Esophagus muscularis mucosa (tissue), 4 donors: ENCODE data around the gene CRACDL. TPM values are rescaled to one million over a fixed set of nuclear protein-coding genes. Genes with fewer than 3 reads are reported as not detected.

Experiments used
- DNase-seq: peaks from one replicate; pipeline ENCODE4 v3.0.0-alpha.2; 2017; ENCODE audit errors: extremely low spot score
- H3K27ac ChIP-seq, 4 donors: fragments of 200-600 bp; sonication (generic); replicated peaks in 1 of 4; 1 replicate in 3 of 4; 2 replicates in 1 of 4; pipeline ENCODE4 v1.5.1; 2016 to 2019; ENCODE audit warnings: mild to moderate bottlenecking in 1 of 4
- H3K27me3 ChIP-seq, 4 donors: fragments of 200-600 bp; sonication (generic); one replicate each; pipeline versions ENCODE4 v1.5.1 to v1.6.0; 2016 to 2019
- H3K36me3 ChIP-seq, 4 donors: fragments of 200-600 bp; sonication (generic); one replicate each; pipeline ENCODE4 v1.5.1; 2016 to 2019
- H3K4me1 ChIP-seq, 4 donors: fragments of 200-600 bp; sonication (generic); one replicate each; pipeline ENCODE4 v1.5.1; 2016 to 2019
- H3K4me3 ChIP-seq, 4 donors: fragments of 200-600 bp; sonication (generic); 1 replicate in 2 of 4; 2 replicates in 2 of 4; pipeline ENCODE4 v1.5.1; 2016 to 2019; ENCODE audit warnings: mild to moderate bottlenecking in 4 of 4, moderate library complexity in 1 of 4
- H3K9me3 ChIP-seq, 4 donors: fragments of 200-600 bp; sonication (generic); 1 replicate in 3 of 4; 2 replicates in 1 of 4; pipeline ENCODE4 v1.5.1; 2016 to 2019
- CTCF ChIP-seq, 3 experiments: fragments of 200-600 bp in 2 of 3; fragments of 450-650 bp in 1 of 3; sonication (generic) in 2 of 3; IDR thresholded peaks; one replicate each; pipeline ENCODE4 v1.5.1; 2017 to 2019; ENCODE audit warnings: antibody characterized with exemption in 3 of 3, mild to moderate bottlenecking in 2 of 3, moderate library complexity in 1 of 3
- EP300 ChIP-seq: sonication (generic); formaldehyde crosslinking; IDR thresholded peaks from one replicate; pipeline ENCODE4 v1.6.1; 2017; ENCODE audit warnings: antibody characterized with exemption
- POLR2A ChIP-seq: fragments of 450-650 bp; IDR thresholded peaks from one replicate; pipeline ENCODE4 v1.6.1; 2017; ENCODE audit warnings: antibody characterized with exemption, moderate library complexity, mild to moderate bottlenecking, low read depth
- POLR2AphosphoS5 ChIP-seq, 2 donors: sonication (generic); formaldehyde crosslinking; IDR thresholded peaks; one replicate each; pipeline ENCODE4 v1.6.1; 2017; ENCODE audit warnings: antibody characterized with exemption in 2 of 2
- WGBS: methylation state at CpG from one replicate; pipeline ENCODE4 v1.1.5; 2018; 5-methylcytosine and 5-hydroxymethylcytosine counted together
- intact Hi-C: fragments of 100-400 bp; cut with DNase I; formaldehyde crosslinking; loops from one replicate; pipeline ENCODE4 v1.15.1; 2023
- total RNA-seq, 4 donors: library from RNA; depleted of rRNA; stranded (reverse); fragments of >200 nt; gene quantifications; one replicate each; pipeline versions ENCODE4 v1.1.0 to v1.2.1, GENCODE V29; 2016

CRACDL gene
- total RNA-seq, 4 donors from 2014 or later = 1.7 to 4.7 (median 3.3) TPM

- Histone ChIP-seq H3K4me3 (no peak overlapping the region), H3K9me3 (no peaks in the 10 kb centered on the region), H3K4me1 (peaks cover 21 to 22% (median 22%) of the 10 kb centered on the region in 4 donors), H3K27ac (no peak overlapping the region), H3K27me3 (no peaks in the 10 kb centered on the region), H3K36me3 (no peaks in the 10 kb centered on the region)
- intact Hi-C loops = no loop called here
- DNase-seq = no peak
- no peak for TF ChIP-seq CTCF (IDR thresholded peaks at IDR 0.05)
- no peak for TF ChIP-seq POLR2A
- TF ChIP-seq EP300 = no peak
- no peak for TF ChIP-seq POLR2AphosphoS5 (IDR thresholded peaks at IDR 0.05)
- WGBS = 97% methylated on average over 3 of the region's 4 CpGs
Measured at GRCh38 chr2:98809116-98809515, 126.9 kb downstream of the CRACDL start.

DNA sequence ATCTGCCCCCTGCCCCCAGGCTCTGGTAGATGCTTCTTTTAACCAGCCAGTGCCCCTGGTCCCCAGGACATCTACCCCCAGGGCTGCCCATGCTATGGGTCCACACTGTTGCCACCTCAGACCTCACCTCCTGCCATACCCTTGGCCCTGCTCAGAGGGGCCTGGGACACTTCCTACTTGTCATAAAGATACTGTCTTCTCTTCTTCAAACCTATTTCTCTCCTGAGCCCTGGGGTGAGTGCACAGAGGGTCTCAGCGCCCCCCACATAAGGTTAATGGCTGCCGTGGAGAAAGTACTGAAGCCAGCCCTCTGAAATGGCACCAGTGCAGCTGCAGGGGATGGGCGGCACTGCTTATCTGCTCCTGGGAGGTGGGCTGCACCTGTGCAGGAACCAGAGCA, 127.5 kb downstream of the CRACDL start:
- peaks cover 21 to 22% (median 22%) of the 10 kb centered on the region in 4 donors for H3K4me1 ChIP-seq
- no peak for TF ChIP-seq CTCF (IDR thresholded peaks at IDR 0.05)
- no peak for TF ChIP-seq POLR2AphosphoS5 (IDR thresholded peaks at IDR 0.05)
- TF ChIP-seq EP300 = no peak
- TF ChIP-seq POLR2A = no peak
- H3K9me3 ChIP-seq = no peaks in the 10 kb centered on the region
- 93% methylated on average over 3 of the region's 3 CpGs for WGBS
- no peak overlapping the region for H3K4me3 ChIP-seq
- intact Hi-C loops = no loop called here
- H3K36me3 ChIP-seq = no peaks in the 10 kb centered on the region
- no peak overlapping the region for H3K27ac ChIP-seq
- no peaks in the 10 kb centered on the region for H3K27me3 ChIP-seq
- DNase-seq = no peak

DNA sequence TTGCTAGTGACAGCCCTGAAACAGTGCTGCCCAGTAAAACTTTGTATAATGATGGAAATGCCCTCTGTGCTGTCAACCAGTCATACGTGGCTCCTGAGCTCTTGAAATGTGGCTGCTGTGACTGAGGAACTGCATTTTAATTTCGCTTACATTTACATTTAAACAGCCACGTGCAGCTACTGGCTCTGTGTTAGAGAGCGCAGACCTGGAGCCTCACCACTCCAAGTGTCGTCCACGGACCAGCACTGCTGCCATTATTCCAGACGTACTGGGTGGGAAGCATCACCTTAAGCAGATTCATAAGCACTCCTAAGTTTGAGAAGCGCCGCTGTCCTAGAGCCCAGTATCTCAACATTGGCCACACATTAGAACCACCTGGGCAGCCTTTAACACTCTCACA, 128.1 kb downstream of the CRACDL start:
- WGBS = 88% methylated on average over 9 of the region's 9 CpGs
- intact Hi-C loops = no loop called here

GRCh38 chr2:98807221-98807620, 128.8 kb downstream of the CRACDL start:
- 95% methylated on average over 2 of the region's 3 CpGs for WGBS
- Histone ChIP-seq H3K27me3 (no peaks in the 10 kb centered on the region), H3K9me3 (no peaks in the 10 kb centered on the region), H3K36me3 (no peaks in the 10 kb centered on the region), H3K4me3 (no peak overlapping the region), H3K27ac (no peak overlapping the region), H3K4me1 (peaks cover 21 to 22% (median 22%) of the 10 kb centered on the region in 4 donors)
- intact Hi-C loops = no loop called here
- DNase-seq = no peak
- TF ChIP-seq POLR2AphosphoS5 (IDR thresholded peaks at IDR 0.05) (no peak), EP300 (no peak), POLR2A (no peak), CTCF (IDR thresholded peaks at IDR 0.05) (no peak)

More for the DNA sequence above, 128.1 kb downstream of the CRACDL start:
- Histone ChIP-seq H3K4me3 (no peak overlapping the region), H3K4me1 (peaks cover 21 to 22% (median 22%) of the 10 kb centered on the region in 4 donors), H3K27ac (no peak overlapping the region), H3K9me3 (no peaks in the 10 kb centered on the region), H3K36me3 (no peaks in the 10 kb centered on the region), H3K27me3 (no peaks in the 10 kb centered on the region)
- TF ChIP-seq POLR2AphosphoS5 (IDR thresholded peaks at IDR 0.05) (no peak), POLR2A (no peak), EP300 (no peak), CTCF (IDR thresholded peaks at IDR 0.05) (no peak)
- DNase-seq = no peak

GRCh38 chr2:98806236-98806697, 129.8 kb downstream of the CRACDL start:
- 38% methylated on average over 3 of the region's 7 CpGs for WGBS
- Histone ChIP-seq H3K9me3 (no peaks in the 10 kb centered on the region), H3K4me1 (peaks cover 21 to 22% (median 22%) of the 10 kb centered on the region in 4 donors), H3K36me3 (no peaks in the 10 kb centered on the region), H3K27ac (peak overlapping the region; percentile 8 to 58 (median 52)), H3K27me3 (no peaks in the 10 kb centered on the region), H3K4me3 (no peak overlapping the region)
- intact Hi-C loops = no loop called here
- peak; percentile 91 for DNase-seq
- no peak for TF ChIP-seq EP300
- TF ChIP-seq POLR2AphosphoS5 (IDR thresholded peaks at IDR 0.05) = peak; percentile 25 to 40
- no peak for TF ChIP-seq CTCF (IDR thresholded peaks at IDR 0.05)
